ENCODE data around the gene SELENON. TPM values are rescaled to one million over a fixed set of nuclear protein-coding genes. Genes with fewer than 3 reads are reported as not detected.

The SELENON gene
- total RNA-seq, 1 donor from 2014 or later: 263 TPM

DNA sequence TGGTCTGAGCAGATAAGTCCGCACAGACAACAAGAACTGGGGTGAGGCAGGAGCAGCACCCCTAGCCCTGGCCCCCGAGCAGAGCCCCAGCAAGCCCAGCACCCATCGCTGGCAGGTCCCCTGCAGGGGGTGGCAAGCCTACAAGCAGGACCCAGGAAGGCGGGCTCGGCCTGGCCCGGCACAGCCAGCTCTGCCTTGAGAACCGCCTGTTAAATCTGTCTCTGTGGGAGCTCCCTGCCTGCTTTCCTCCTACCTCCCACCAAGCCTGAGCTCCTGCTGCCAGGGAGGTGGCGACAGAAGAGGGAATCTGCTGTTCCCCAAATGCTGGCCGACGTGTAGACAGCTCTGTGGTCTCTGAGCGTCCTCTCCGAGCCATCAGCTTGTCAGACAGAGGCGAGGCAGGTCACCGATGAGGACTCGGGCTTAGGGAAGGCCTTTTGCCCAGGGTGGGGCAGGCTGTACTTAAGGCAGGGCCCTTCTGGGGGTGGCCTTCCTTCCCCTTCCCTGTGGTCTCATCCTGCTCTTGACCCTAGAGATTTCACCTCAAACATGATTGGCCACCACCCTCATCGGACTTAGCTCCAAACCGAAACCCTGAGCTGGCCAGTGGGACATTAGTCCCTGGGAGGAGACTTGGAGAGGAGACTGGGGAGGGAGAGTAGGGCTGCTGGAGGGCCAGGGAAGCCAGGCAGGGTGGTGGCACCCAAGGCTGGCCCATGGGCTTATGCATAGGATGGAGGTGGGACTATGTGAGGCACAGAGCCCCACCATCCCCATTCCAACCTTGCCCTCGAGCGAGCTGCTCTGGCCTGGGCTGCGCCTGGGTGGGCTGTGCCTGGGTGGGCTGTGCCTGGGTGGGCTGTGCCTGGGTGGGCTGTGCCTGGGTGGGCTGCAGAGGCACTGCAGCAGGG, 7.7 kb downstream of the SELENON start:
- no peak for DNase-seq (ENCODE audit: extremely low read depth, low read depth, low spot score)

DNA sequence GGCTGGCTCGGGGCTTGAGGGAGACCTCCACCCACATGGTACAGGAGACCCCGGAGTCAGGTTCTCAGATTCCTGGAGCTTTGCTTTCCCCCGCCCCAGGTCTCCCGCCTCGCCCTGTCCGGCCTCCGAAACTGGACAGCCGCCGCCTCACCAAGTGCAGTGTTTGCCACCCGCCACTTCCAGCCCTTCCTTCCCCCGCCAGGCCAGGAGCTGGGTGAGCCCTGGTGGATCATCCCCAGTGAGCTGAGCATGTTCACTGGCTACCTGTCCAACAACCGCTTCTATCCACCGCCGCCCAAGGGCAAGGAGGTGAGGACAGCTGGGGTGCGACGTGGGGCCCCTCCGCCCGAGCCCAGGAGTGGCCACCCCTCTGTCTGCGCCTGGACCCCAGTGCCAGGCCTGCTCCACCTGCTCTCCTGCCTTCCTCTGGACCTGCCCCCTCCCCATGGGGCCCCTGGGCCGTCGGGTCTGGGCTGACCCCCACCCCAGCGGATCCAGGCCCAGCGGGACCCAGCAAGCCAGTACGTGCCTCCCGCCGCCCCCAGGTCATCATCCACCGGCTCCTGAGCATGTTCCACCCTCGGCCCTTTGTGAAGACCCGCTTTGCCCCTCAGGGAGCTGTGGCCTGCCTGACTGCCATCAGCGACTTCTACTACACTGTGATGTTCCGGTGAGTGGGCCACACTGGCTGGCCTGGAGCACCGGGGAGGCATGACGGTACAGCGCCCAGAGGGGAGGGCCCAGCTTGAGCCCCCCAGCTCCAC, 8.7 kb downstream of the SELENON start:
- DNase-seq (ENCODE audit: extremely low read depth, low read depth, low spot score): no peak

DNA sequence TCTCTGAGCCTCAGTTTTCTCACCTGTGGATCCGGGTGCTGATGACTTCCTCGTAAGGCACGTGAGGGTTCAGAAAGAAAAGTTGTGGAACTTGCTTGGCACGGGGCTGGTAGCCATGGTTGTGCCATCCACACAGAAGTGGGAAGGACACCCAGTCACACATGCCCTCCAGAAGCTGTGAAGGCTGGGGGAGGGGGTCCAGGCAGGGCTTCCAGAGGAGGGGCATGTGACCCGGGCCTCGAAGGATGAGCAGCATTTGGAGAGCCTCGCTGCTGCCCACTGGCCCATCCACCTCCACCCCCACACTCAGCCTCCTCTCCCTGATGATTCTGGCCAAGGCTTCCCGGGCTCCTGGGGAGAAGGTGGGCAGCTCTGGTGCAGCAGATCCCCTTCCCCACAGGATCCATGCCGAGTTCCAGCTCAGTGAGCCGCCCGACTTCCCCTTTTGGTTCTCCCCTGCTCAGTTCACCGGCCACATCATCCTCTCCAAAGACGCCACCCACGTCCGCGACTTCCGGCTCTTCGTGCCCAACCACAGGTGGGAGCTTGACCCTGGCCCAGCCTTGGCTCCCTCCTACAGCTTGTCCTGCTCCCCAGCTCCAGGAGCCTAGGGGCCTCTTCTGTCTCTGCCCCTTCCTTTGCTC, 9.4 kb downstream of the SELENON start:
- no peak for DNase-seq (ENCODE audit: extremely low read depth, low read depth, low spot score)

DNA sequence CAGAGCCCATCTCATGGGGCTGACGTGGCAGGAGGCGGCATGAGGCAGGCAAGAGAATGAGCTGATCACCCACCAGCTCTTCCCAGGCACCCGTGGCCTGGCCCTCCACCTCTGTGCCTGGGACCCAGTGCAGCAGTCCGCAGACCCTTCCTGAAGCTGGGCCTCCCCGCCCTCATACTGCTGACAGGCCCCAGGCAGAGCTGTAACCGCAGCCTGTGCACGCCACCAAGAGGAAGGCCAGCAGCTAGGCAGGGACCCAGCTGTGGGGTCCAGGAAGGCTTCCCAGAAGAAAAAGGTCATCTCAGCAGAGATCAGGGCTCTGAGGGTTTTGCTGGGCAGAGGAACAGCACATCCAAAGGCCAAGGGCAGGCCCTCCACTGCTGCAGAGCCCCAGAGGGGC, 9.9 kb downstream of the SELENON start:
- no peak for DNase-seq (ENCODE audit: extremely low read depth, low read depth, low spot score)

DNA sequence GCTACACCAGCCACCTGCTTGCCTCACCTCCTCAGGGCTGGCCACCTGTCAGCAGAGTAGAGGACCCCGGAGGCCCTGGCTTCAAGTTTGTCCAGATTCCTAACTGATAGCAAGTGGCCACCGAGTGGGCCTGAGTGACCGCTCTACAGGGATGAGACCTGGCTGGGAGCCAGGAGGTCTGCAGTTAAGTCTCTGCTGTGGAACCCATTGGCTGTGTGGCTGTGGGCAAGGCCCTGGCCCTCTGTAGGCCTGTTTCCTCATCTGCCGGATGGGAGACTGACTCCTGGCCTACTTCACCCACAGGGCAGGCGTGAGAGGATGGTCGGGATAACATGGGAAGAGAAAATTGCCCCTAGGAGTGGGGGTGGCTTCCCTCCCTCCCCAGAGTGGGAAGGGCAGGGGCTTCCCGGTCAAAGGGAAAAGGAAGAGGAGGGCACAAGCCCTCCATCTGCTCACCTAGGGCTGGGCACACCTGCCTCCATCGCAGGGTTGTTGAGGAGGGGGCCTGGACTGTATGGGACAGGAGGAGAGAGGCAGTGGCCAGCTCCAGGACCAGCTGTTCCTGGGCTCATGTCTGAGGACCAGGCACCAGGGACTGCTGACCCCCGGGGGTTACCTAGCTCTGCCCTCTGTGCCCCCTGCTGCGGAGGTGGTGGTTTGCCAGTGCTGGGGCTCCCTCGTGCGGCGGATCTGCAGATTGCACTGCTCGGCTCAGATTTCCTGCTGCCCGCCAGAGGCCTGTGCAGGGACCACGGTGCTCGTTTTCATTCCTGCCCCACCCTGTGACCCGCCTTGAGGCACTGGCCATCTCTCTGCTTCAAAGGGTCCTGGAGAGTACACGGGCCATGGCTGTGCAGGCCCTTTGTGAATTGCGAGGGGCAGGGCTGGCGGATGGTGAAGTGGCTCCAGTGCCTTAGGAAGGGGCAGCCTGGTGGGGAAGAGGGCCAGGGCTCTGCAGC, 10.6 kb downstream of the SELENON start:
- DNase-seq (ENCODE audit: extremely low read depth, low read depth, low spot score): no peak

DNA sequence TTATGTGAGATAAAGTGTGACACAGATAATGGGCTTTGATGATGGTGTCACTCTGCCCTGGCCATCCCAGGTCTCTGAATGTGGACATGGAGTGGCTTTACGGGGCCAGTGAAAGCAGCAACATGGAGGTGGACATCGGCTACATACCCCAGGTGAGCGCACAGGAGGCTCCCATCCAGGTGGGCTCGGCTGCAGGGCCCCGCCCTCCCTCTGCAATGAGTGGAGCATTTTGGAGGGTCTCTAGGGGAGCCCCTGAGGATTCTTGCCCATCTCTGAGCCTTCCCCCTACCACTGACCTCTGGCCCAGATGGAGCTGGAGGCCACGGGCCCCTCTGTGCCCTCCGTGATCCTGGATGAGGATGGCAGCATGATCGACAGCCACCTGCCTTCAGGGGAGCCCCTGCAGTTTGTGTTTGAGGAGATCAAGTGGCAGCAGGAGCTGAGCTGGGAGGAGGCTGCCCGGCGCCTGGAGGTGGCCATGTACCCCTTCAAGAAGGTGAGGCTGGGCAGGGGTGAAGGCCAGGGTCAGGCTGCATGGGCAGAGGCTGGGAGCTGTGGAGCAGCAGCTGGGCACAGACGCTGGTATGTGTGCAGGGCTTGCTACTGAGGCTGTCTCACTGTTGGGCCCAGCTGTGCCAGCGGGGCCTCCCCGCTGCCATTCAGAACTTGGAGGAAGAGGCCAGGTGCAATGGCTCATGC, 11.5 kb downstream of the SELENON start:
- no peak for DNase-seq (ENCODE audit: extremely low read depth, low read depth, low spot score)

DNA sequence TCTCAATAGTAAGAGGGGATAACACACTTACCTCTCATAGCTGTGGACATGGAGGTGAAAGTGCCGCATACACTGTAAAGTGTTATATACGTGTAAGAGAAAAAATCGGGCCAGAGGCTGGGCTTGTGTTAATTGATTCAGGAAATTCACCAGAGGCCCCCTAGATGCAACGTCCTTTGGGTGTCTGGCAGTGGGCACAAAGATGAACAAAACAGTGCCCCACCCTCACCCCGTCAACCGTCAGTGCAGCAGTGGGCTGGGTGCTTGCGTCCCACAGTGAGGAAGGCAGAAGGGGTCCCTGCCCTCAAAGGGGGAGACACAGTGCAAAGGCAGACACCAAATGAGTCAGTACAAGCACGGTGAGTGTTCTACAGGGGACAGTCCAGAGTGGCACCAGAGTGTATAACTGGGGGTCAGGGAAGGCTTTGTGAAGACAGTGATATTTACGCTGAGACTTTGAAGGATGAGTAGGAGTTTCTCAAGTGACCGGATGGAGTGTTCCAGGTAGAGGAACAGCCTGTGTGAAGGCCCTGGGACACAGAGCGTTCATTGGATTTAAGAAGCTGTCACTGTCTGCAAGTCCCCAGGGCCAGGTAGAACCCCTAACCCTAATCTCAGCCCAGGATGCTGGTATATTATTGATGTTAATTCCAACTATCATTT, 13.2 kb downstream of the SELENON start:
- no peak for DNase-seq (ENCODE audit: extremely low read depth, low read depth, low spot score)

DNA sequence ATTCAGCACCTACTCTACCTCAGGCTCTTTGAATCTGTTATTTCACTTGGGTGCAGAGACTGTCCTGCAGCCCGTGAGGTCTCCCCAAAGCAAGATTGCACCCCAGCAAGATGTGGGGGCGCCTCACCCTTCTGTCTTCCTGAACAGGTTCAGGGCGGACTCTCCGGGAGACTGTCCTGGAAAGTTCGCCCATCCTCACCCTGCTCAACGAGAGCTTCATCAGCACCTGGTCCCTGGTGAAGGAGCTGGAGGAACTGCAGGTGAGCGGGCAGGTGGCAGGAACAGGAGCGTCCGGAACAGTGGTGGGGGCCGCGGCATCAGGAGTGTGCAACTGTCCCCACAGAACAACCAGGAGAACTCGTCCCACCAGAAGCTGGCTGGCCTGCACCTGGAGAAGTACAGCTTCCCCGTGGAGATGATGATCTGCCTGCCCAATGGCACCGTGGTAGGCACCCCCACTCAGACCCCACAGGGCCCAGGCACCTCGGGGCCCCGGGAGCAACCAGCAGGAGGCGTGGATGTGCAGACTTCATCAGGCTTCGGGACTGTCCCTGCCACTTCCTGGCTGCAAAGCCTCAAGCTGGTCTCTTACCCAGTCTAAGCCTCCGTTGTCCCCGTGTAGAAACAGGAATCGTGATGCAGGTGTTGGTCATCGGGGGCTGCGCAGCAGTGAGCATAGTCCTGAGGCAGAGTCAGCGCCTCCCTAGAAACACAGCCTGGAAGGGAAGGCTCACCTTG, 13.9 kb downstream of the SELENON start:
- DNase-seq (ENCODE audit: extremely low read depth, low read depth, low spot score): no peak

DNA sequence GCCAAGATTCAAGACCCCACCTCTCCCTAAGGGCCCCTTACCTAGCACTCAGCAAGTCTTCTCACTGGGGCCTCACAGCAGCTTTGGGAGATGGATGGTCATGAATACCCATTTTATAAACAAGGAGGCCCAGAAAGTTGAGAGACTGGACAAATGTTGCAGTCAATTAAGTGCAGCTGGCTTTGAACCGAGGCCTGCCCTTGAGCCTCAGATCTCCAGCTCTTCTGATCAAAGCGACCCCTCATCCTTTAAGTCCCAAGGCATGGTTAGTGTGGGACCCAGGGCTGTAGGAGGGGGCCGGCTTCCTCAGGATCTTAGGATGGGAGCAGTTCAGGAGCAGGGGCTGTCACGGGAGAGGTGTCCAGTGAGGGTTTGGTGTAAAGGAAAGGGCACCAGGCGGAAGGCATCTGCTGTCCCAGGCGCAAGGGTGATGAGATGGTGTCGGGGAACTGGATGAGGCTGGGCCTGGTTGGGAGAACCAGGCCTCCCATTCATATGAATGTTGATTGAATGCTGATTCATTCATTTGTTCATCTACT, 14.6 kb downstream of the SELENON start:
- no peak for DNase-seq (ENCODE audit: extremely low read depth, low read depth, low spot score)

DNA sequence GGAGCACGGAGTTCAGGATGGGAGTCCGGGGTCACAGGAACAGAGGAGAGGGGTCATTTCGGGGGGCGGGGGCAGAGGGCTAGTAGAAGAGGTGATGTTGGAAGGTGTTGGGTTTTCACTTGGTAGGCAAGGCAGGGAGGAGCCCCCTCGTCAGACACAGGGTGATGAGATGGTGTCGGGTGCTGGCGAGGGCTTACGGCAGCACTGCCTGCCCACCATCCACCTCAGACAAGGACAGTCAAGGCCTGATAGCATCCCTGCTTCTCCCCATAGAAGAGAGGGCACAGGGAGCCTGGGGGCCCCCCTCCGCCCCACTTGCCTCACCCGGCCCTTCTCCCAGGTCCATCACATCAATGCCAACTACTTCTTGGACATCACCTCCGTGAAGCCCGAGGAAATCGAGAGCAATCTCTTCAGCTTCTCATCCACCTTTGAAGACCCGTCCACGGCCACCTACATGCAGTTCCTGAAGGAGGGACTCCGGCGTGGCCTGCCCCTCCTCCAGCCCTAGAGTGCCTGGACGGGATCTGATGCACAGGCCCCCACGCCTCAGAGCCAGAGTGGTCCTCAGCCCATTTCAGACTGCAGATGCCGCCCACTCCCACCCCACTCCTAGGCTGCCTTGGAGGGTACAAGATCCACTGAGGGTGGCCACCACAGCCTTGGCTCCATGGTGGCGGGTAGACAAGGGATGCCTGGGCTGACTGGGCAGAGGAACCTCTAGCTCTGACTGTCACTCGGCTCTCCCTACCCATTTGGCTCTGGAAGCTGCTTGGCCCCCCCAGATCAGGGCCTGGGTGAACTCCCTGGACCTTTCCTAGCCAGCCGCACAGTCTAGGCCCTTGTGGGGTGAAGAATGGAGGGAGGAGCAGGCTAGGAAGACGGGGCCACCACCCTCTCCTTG, 15.5 kb downstream of the SELENON start:
- no peak for DNase-seq (ENCODE audit: extremely low read depth, low read depth, low spot score)

DNA sequence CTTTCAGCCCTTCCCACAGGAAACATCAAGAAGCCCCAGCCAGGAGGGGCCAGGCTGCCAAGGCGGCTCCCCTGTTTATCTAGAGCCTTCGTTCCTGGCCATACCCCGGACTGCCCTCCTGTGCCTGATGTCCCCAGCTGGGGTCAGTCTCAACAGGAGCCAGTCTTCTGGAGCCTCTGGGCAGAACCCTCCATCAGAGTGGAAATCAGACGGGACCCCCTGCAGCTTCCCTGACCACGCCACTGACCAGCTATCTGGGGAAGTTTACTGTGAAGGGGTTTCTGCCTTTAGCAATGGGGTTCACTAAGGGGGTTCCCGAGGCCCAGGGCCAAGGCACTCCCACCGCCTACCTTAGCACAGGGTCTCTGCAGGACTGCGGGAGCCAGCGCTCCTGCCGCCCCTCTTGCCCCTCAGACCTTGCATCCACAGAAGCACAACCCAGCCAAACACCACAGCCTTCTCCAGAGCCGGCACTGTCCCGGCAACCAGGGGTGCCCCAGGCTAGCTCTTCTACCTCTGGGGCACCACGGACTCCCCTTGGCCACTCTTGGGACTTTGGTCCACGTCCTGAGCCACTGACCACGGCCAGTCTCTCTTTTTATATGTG, 16.2 kb downstream of the SELENON start:
- DNase-seq (ENCODE audit: extremely low read depth, low read depth, low spot score): no peak

DNA sequence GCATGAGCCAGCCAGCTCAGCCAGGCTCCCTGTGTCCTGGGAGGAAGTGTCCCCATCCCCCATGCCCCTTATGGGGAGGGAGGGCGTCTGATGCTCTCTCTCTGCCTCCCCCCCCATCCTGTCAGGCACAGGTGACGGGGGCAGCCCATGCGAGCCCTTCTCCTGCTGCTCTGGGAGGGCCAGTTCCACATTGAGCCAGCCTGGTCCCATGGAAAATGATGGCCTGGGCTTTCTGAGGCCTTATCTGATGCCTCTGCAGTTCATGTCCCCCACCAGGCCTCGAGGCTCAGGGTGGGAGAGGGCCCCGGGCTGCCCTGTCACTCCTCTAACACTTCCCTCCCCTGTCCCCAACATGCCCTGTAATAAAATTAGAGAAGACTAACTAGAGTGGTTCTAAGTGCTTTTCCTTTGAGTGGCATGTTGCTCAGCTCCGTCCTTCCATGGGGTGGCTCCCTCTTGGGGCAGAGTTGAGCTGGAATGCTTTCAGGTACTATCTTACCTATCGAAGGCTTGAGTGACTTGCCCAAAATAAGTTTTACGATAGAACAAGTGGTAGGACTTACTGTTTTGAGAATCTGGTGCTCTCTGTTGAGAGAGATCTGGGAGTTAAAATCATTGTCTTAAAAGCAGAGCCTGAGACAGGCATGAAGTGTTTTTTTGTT, 18.0 kb downstream of the SELENON start:
- no peak for DNase-seq (ENCODE audit: extremely low read depth, low read depth, low spot score)

DNA sequence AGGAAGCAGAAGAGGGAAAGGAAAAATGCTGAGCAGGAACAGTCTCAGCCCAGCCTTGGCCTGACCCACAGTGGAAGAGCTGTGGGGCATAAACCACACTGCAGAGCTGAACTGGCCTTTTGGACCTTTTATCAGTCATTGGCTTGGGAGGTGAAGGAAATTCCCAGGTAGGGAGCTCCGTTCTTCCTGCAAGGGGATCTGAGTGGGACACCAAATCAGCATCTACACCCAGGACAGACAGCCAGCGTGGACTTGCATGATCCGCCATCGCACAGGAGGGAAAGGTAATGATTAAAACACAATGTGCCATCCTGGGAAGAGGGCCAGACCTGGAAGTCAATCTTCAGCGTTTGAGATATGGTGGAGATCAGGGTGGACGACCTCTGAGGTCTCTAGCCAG, 18.6 kb downstream of the SELENON start:
- DNase-seq (ENCODE audit: extremely low read depth, low read depth, low spot score): no peak

DNA sequence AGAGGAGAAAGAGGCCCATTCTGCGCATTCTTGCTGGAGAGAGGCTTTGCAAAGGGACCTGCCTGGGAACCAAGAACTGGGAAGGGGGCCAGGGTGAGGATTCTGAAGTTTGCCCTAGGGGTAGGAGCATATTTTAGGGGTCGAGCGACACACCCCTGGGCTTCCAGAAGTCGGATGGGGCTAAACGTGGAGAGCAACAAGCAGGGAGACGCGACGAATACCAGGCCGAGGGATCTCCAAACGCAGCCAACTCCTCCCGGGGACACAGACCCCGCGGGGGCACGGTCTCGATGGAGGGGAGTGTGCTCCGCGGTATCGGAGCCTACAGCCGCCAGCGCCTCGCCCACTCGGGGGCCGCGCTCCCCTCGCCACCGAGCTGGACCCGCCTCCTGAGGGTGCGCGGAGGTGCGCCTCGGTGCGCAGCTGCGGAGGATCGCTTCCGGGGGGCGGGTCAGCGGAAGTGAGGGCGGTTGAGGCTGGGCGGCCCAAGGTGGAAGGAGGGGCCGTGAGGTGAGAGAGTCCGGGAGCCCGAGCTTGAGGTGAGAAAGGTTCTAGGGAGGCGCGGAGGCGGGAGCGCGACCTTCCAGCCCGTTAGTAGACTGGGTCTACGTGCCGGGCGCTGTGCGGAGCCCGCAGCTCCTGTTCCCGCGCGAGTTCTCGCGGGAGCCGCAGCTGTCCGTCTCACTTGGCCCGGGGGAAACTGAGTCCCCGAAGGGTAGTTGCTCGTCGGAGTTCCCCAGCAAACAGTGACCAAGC, 19.7 kb downstream of the SELENON start, which contains the start of gene MTFR1L:
Gene MTFR1L, plus strand, starts transcription at position 464 of the 756 bp plus-strand sequence. CDS start 3,151 bp downstream, outside the sequence.
- DNase-seq (ENCODE audit: extremely low read depth, low read depth, low spot score): no peak

Data from glomerular endothelial cell (primary cell).